ENCODE measurements around the gene TNXB.

GRCh38 chr6:32092760-32093497 lies 16.2 kb downstream of the TNXB start:
- TF ChIP-seq, protein P1, sequence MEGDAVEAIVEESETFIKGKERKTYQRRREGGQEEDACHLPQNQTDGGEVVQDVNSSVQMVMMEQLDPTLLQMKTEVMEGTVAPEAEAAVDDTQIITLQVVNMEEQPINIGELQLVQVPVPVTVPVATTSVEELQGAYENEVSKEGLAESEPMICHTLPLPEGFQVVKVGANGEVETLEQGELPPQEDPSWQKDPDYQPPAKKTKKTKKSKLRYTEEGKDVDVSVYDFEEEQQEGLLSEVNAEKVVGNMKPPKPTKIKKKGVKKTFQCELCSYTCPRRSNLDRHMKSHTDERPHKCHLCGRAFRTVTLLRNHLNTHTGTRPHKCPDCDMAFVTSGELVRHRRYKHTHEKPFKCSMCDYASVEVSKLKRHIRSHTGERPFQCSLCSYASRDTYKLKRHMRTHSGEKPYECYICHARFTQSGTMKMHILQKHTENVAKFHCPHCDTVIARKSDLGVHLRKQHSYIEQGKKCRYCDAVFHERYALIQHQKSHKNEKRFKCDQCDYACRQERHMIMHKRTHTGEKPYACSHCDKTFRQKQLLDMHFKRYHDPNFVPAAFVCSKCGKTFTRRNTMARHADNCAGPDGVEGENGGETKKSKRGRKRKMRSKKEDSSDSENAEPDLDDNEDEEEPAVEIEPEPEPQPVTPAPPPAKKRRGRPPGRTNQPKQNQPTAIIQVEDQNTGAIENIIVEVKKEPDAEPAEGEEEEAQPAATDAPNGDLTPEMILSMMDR (IDR thresholded peaks at IDR 0.05), result no peak
- no peak for TF ChIP-seq POLR2A (IDR thresholded peaks at IDR 0.05)
